Lower leg skin (tissue), 3 donors: ENCODE data around the gene CAP1.

Experiments
- POLR2A ChIP-seq, 2 donors: fragments of 450-650 bp; IDR thresholded peaks; one replicate each; pipeline ENCODE4 v1.6.1; 2016 to 2017; ENCODE audit warnings: antibody characterized with exemption in 2 of 2, mild to moderate bottlenecking in 1 of 2, moderate library complexity in 1 of 2
- TF ChIP-seq, protein P1 (sequence below), 3 donors: fragments of 450-650 bp; IDR thresholded peaks; one replicate each; pipeline ENCODE4 v1.5.1; 2016; ENCODE audit warnings: antibody characterized with exemption in 3 of 3, mild to moderate bottlenecking in 3 of 3, moderate library complexity in 2 of 3

DNA sequence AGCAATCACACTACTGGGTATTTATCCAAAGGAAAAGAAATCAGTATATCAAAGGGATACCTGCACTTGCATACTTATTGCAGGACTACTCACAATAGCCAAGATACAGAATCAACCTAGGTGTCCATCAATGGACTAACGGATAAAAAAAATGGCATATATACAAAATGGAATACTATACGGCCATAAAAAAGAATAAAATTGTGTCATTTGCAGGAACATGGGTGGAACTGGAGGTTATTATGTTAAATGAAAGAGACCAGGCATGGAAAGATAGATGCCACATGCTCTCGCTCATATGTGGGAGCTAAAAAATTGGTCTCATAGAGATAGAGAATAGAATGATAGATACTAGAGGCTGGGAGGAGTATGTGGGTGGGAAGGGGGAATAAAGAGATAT, 29.3 kb upstream of the CAP1 start:
- TF ChIP-seq, protein P1, sequence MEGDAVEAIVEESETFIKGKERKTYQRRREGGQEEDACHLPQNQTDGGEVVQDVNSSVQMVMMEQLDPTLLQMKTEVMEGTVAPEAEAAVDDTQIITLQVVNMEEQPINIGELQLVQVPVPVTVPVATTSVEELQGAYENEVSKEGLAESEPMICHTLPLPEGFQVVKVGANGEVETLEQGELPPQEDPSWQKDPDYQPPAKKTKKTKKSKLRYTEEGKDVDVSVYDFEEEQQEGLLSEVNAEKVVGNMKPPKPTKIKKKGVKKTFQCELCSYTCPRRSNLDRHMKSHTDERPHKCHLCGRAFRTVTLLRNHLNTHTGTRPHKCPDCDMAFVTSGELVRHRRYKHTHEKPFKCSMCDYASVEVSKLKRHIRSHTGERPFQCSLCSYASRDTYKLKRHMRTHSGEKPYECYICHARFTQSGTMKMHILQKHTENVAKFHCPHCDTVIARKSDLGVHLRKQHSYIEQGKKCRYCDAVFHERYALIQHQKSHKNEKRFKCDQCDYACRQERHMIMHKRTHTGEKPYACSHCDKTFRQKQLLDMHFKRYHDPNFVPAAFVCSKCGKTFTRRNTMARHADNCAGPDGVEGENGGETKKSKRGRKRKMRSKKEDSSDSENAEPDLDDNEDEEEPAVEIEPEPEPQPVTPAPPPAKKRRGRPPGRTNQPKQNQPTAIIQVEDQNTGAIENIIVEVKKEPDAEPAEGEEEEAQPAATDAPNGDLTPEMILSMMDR (IDR thresholded peaks at IDR 0.05), result no peak
- no peak for TF ChIP-seq POLR2A (IDR thresholded peaks at IDR 0.05)
